Measurements from ENCODE around the gene ITPR3. TPM values are rescaled to one million over a fixed set of nuclear protein-coding genes. Genes with fewer than 3 reads are reported as not detected.

Gene ITPR3
- polyA plus RNA-seq, 1 of the 3 experiments (the other 2 are of a cell fraction): 8.1 TPM

GRCh38 chr6:33744001-33744848 is 123.1 kb downstream of the ITPR3 start:
- Histone ChIP-seq H3K27me3 (ENCODE audit: insufficient read depth) (no peaks in the 10 kb centered on the region), H3K9ac (no peak overlapping the region), H4K20me1 (ENCODE audit: insufficient read depth) (no peaks in the 10 kb centered on the region), H3K4me3 (ENCODE audit: low read depth in 2 of 2, low read length in 1 of 2) (no peak overlapping the region; a peak in 1 of 4 replicates), H3K9me3 (no peaks in the 10 kb centered on the region), H3K9me2 (no peaks in the 10 kb centered on the region), H3K27ac (ENCODE audit: low read depth in 2 of 2, low read length in 1 of 2) (no peak overlapping the region), H3K4me1 (ENCODE audit: control insufficient read depth in 1 of 2, insufficient read depth in 2 of 2, low read depth in 1 of 2, low read length in 1 of 2) (peaks cover 15 to 37% of the 10 kb centered on the region in 2 experiments; a peak in 3 of 4 replicates), H3F3A (replicated peaks; ENCODE audit: insufficient read depth) (no peaks in the 10 kb centered on the region), H3K4me2 (no peak overlapping the region), H2AFZ (ENCODE audit: low read depth) (no peak overlapping the region), H3K36me3 (replicated peaks in 1 of 2; ENCODE audit: control insufficient read depth in 1 of 2, insufficient read depth in 2 of 2, low read length in 1 of 2) (no peaks in the 10 kb centered on the region), H3K79me2 (ENCODE audit: insufficient read depth) (no peaks in the 10 kb centered on the region)
- peak; percentile 90 for DNase-seq
- no peak for TF ChIP-seq ELF1 (IDR thresholded peaks at IDR 0.05)
- peak; percentile 20 for TF ChIP-seq CHD2 (IDR thresholded peaks at IDR 0.05; ENCODE audit: low read length, partially characterized antibody)
- peak; percentile 94 for TF ChIP-seq SMC3 (IDR thresholded peaks at IDR 0.05; ENCODE audit: low read depth, low read length)
- TF ChIP-seq RAD21 (IDR thresholded peaks at IDR 0.05; ENCODE audit: low read length): peak; percentile 83
- TF ChIP-seq CTCF (IDR thresholded peaks at IDR 0.05): peak; percentile 93
- WGBS (ENCODE audit: low lambda C conversion rate): 35% methylated on average over 11 of the region's 11 CpGs
- ChIA-PET CTCF (interaction anchor here (0.6 to 9.2 kb wide), 63 partner anchors 8 to 920 kb away, joined by 3 to 116 read pairs (median 4); partner anchors contain the start of genes BAK1 and UQCC2), POLR2A (no interaction called here)

DNA sequence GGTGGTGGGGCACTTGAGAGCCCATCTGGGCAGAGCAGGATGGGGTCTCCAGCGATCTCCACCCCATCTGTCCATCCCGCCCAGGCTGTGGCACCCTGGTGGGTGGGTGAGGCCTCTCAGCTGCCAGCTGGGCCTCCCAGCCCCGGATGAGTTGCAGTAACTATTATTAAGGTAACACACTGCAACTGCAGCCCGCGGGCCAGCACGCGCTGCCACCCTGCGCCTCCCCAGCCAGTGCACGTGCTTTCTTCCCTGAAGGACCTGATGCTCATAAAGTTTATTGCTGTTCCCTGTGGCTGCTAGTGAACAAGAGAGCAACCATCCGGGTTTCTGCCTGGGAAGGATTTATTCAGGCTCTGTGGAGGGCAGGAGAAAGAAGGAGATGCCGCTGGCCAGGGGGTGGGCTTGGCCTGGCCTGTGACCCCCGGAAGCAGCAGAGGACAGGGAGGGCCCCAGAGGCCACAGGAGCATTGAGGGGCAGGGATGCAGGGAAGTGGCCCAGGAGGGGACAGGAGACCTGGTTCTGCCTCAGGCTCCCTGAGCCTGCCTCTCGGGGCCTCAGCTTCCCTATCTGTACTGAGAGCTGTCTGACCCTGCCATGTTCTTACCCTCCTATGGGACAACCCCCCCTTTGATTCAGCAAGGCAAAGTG is 123.9 kb downstream of the ITPR3 start:
- TF ChIP-seq USF1 (IDR thresholded peaks at IDR 0.05; ENCODE audit: borderline replicate concordance, low read depth) (no peak), RCOR1 (IDR thresholded peaks at IDR 0.05; ENCODE audit: low read length) (no peak)
- no peak overlapping the region for H3K27ac ChIP-seq (ENCODE audit: low read depth in 2 of 2, low read length in 1 of 2)
- H3K9ac ChIP-seq: no peak overlapping the region
- H3K9me2 ChIP-seq: no peaks in the 10 kb centered on the region
- POLR2A ChIA-PET: no interaction called here
- H3F3A ChIP-seq (replicated peaks; ENCODE audit: insufficient read depth): no peaks in the 10 kb centered on the region
- no peaks in the 10 kb centered on the region for H3K9me3 ChIP-seq
- H3K27me3 ChIP-seq (ENCODE audit: insufficient read depth): no peaks in the 10 kb centered on the region
- H3K4me2 ChIP-seq: no peak overlapping the region
- no peaks in the 10 kb centered on the region for H3K36me3 ChIP-seq (replicated peaks in 1 of 2; ENCODE audit: control insufficient read depth in 1 of 2, insufficient read depth in 2 of 2, low read length in 1 of 2)
- 87% methylated on average over 9 of the region's 13 CpGs for WGBS (ENCODE audit: low lambda C conversion rate)
- DNase-seq: no peak
- no peaks in the 10 kb centered on the region for H4K20me1 ChIP-seq (ENCODE audit: insufficient read depth)
- no peak overlapping the region for H2AFZ ChIP-seq (ENCODE audit: low read depth)
- H3K79me2 ChIP-seq (ENCODE audit: insufficient read depth): no peaks in the 10 kb centered on the region
- CTCF ChIA-PET: interaction anchor here (0.6 to 9.2 kb wide), 40 partner anchors 9 to 919 kb away, joined by 3 to 116 read pairs (median 5); partner anchors contain the start of genes BAK1 and UQCC2
- peaks cover 15 to 29% of the 10 kb centered on the region in 2 experiments; a peak in 3 of 4 replicates for H3K4me1 ChIP-seq (ENCODE audit: control insufficient read depth in 1 of 2, insufficient read depth in 2 of 2, low read depth in 1 of 2, low read length in 1 of 2)
- H3K4me3 ChIP-seq (ENCODE audit: low read depth in 2 of 2, low read length in 1 of 2): no peak overlapping the region
